ENCODE measurements around the gene OR2B3. TPM values are rescaled to one million over a fixed set of nuclear protein-coding genes. Genes with fewer than 3 reads are reported as not detected.

OR2B3 gene
- total RNA-seq = not detected in 2 replicates

GRCh38 chr6:29087213-29087612 is at the start of gene OR2B3:
Gene OR2B3, minus strand, starts transcription at chr6:29087313. Its CDS starts 65 bp downstream, at chr6:29087248.

GRCh38 chr6:29107758-29108157 is 20.6 kb upstream of the OR2B3 start, which contains the start of gene OR2J3:
Gene OR2J3, plus strand, starts transcription at chr6:29108058. Its CDS starts 3,833 bp downstream, at chr6:29111891.

GRCh38 chr6:29099190-29099589 is 12.1 kb upstream of the OR2B3 start, which contains the start of gene OR2J1:
Gene OR2J1, plus strand, starts transcription at chr6:29099490. Its CDS starts 1,453 bp downstream, at chr6:29100943.

GRCh38 chr6:29045075-29045474 is 42.0 kb downstream of the OR2B3 start, which contains the start of gene OR2W1:
Gene OR2W1, minus strand, starts transcription at chr6:29045175. Its CDS starts 0 bp downstream, at chr6:29045175.

Other genes with a start within 250 kb of the OR2B3 start
- 49.8 and 50.5 TPM in 2 replicates for gene TRIM27, start 163.3 kb downstream of the OR2B3 start, total RNA-seq
- 0.97 and 1.1 TPM in 2 replicates for gene ZNF311, start 82.0 kb downstream of the OR2B3 start, total RNA-seq
- not detected in 2 replicates for gene OR2W1, start 42.1 kb downstream of the OR2B3 start, total RNA-seq
- not detected in 2 replicates for gene OR2J1, start 12.2 kb upstream of the OR2B3 start, total RNA-seq
- gene OR2J3, start 20.7 kb upstream of the OR2B3 start, total RNA-seq = not detected in 2 replicates
- gene OR2J2, start 83.6 kb upstream of the OR2B3 start, total RNA-seq = not detected in 2 replicates
- gene OR14J1, start 214.4 kb upstream of the OR2B3 start, total RNA-seq = not detected in 2 replicates